ENCODE data around the gene ADAMTS18. TPM values are rescaled to one million over a fixed set of nuclear protein-coding genes. Genes with fewer than 3 reads are reported as not detected.

ADAMTS18 gene
- polyA plus RNA-seq, 1 donor (not counting 4 experiments of a cell fraction or from before 2014, with no cell fraction given) = not detected

DNA sequence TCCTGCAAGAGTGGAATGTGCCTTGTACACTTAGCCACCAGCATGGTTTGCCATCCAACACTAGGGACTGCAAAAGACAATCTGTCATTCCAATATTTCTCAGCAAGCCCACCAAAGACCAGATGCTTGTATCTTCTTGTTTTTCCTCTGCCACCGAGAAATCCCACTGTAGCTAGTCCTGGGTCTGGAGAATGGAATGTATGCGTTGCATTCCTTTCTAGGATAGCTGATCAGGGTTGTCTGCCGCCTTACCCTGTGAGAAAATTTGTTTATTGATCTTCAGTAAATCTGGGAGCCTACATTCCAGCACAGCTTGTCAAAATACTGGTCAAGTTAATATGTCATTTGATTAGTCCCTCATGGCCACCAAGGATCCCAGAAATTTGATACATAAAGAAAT lies 28.1 kb upstream of the ADAMTS18 start:
- no peak overlapping the region for H2AFZ ChIP-seq (ENCODE audit: control insufficient read depth, low read length)
- FAIRE-seq (no peak), DNase-seq (ENCODE audit: low read depth, low spot score) (no peak)
- H4K20me1 ChIP-seq (ENCODE audit: control insufficient read depth, extremely low read depth, insufficient read depth, low read length) = no peaks in the 10 kb centered on the region
- H3K27ac ChIP-seq (ENCODE audit: control insufficient read depth, insufficient read depth, low read length) = no peak overlapping the region
- no peaks in the 10 kb centered on the region for H3K4me1 ChIP-seq (ENCODE audit: control insufficient read depth, extremely low read depth, insufficient read depth, low read length)
- H3K4me3 ChIP-seq (ENCODE audit: control insufficient read depth in 2 of 3, extremely low read depth in 1 of 3, insufficient read depth in 2 of 3, low read depth in 1 of 3, low read length in 3 of 3) = no peak overlapping the region
- dilution Hi-C loops (cut with MboI; ENCODE audit: extremely low pct_ligation_motif_present, low sequenced_read_pairs) = no loop called here
- no peak overlapping the region for H3K9ac ChIP-seq (ENCODE audit: control insufficient read depth, extremely low read depth, insufficient read depth, low read length)
- no peaks in the 10 kb centered on the region for H3K9me3 ChIP-seq (ENCODE audit: control insufficient read depth, low read depth, low read length)
- no peaks in the 10 kb centered on the region for H3K79me2 ChIP-seq (ENCODE audit: control insufficient read depth, insufficient read depth, low read length)
- H3K36me3 ChIP-seq (ENCODE audit: control insufficient read depth in 2 of 2, extremely low read depth in 1 of 2, insufficient read depth in 2 of 2, low read length in 2 of 2) = no peaks in the 10 kb centered on the region
- H3K27me3 ChIP-seq (ENCODE audit: control insufficient read depth, extremely low read depth, insufficient read depth, low read length) = no peaks in the 10 kb centered on the region
- TF ChIP-seq, protein P1, sequence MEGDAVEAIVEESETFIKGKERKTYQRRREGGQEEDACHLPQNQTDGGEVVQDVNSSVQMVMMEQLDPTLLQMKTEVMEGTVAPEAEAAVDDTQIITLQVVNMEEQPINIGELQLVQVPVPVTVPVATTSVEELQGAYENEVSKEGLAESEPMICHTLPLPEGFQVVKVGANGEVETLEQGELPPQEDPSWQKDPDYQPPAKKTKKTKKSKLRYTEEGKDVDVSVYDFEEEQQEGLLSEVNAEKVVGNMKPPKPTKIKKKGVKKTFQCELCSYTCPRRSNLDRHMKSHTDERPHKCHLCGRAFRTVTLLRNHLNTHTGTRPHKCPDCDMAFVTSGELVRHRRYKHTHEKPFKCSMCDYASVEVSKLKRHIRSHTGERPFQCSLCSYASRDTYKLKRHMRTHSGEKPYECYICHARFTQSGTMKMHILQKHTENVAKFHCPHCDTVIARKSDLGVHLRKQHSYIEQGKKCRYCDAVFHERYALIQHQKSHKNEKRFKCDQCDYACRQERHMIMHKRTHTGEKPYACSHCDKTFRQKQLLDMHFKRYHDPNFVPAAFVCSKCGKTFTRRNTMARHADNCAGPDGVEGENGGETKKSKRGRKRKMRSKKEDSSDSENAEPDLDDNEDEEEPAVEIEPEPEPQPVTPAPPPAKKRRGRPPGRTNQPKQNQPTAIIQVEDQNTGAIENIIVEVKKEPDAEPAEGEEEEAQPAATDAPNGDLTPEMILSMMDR (optimal IDR thresholded peaks at IDR 0.05 in 1 of 3, IDR thresholded peaks at IDR 0.05 in 1 of 3, conservative IDR thresholded peaks at IDR 0.05 in 1 of 3; ENCODE audit: extremely low read depth in 1 of 3, insufficient read depth in 2 of 3, low read length in 3 of 3) = no peak
- TF ChIP-seq EZH2 (IDR thresholded peaks at IDR 0.05; ENCODE audit: low read length) = no peak
- H3K4me2 ChIP-seq (ENCODE audit: control insufficient read depth, extremely low read depth, insufficient read depth, low read depth, low read length) = no peak overlapping the region
- no peaks in the 10 kb centered on the region for H3K9me1 ChIP-seq (ENCODE audit: control insufficient read depth, extremely low read depth, insufficient read depth, low read length)

DNA sequence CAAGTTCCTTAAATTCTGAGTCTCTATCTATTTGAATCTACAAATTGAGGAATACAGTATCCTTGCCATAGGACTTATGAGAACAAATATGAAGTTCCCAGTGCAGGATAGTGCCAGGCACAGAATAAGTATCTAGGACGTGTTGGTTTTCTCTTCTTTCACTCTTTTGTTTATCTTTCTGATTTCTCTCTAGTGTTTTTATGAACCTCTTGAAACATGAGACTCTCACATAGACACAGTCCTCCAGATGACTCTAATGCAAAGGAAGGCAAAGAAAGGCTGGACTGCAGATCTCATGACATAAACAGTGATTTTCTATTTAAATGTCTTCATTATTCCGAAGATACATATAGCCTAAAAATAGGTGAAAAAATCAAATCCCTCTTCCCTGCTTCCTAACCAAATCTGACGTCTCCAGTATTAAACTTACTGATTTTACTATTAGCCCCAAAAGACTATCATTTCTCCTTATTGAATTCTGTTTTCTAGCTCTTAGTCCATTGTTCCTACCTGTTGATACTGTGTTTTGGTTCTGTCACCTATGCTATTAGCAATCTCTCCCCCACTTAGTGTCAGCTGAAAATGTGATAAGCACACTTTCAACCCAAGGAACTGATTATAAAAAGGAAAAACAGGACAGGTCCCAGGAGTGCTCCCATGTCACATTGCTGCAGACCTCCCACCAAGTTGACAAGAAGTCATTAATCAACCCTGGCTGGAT lies 24.9 kb upstream of the ADAMTS18 start:
- H2AFZ ChIP-seq (ENCODE audit: control insufficient read depth, low read length) = no peak overlapping the region
- no peaks in the 10 kb centered on the region for H3K36me3 ChIP-seq (ENCODE audit: control insufficient read depth in 2 of 2, extremely low read depth in 1 of 2, insufficient read depth in 2 of 2, low read length in 2 of 2)
- no peaks in the 10 kb centered on the region for H3K9me3 ChIP-seq (ENCODE audit: control insufficient read depth, low read depth, low read length)
- H3K4me2 ChIP-seq (ENCODE audit: control insufficient read depth, extremely low read depth, insufficient read depth, low read depth, low read length) = no peak overlapping the region
- no peaks in the 10 kb centered on the region for H3K9me1 ChIP-seq (ENCODE audit: control insufficient read depth, extremely low read depth, insufficient read depth, low read length)
- DNase-seq (ENCODE audit: low read depth, low spot score) (no peak), FAIRE-seq (no peak)
- no peak for TF ChIP-seq EZH2 (IDR thresholded peaks at IDR 0.05; ENCODE audit: low read length)
- TF ChIP-seq, protein P1 (optimal IDR thresholded peaks at IDR 0.05 in 1 of 3, IDR thresholded peaks at IDR 0.05 in 1 of 3, conservative IDR thresholded peaks at IDR 0.05 in 1 of 3; ENCODE audit: extremely low read depth in 1 of 3, insufficient read depth in 2 of 3, low read length in 3 of 3) = no peak
- H3K27ac ChIP-seq (ENCODE audit: control insufficient read depth, insufficient read depth, low read length) = no peak overlapping the region
- no peak overlapping the region for H3K4me3 ChIP-seq (ENCODE audit: control insufficient read depth in 2 of 3, extremely low read depth in 1 of 3, insufficient read depth in 2 of 3, low read depth in 1 of 3, low read length in 3 of 3)
- H3K27me3 ChIP-seq (ENCODE audit: control insufficient read depth, extremely low read depth, insufficient read depth, low read length) = no peaks in the 10 kb centered on the region
- no peaks in the 10 kb centered on the region for H3K79me2 ChIP-seq (ENCODE audit: control insufficient read depth, insufficient read depth, low read length)
- no peak overlapping the region for H3K9ac ChIP-seq (ENCODE audit: control insufficient read depth, extremely low read depth, insufficient read depth, low read length)
- no peaks in the 10 kb centered on the region for H4K20me1 ChIP-seq (ENCODE audit: control insufficient read depth, extremely low read depth, insufficient read depth, low read length)
- no peaks in the 10 kb centered on the region for H3K4me1 ChIP-seq (ENCODE audit: control insufficient read depth, extremely low read depth, insufficient read depth, low read length)
- dilution Hi-C loops (cut with MboI; ENCODE audit: extremely low pct_ligation_motif_present, low sequenced_read_pairs) = no loop called here
